IMR-90 (cell line): Measurements from ENCODE around the gene ADAMTS17. TPM values are rescaled to one million over a fixed set of nuclear protein-coding genes. Genes with fewer than 3 reads are reported as not detected.

ENCODE experiments used
- ATAC-seq: fragments of 200-7000 bp; cut with Tn5 transposase; 2 replicates; pipeline ENCODE4 v1.9.1; 2020; ENCODE audit warnings: low read depth, mild to moderate bottlenecking, moderate library complexity
- BruUV-seq: library from RNA; stranded (reverse); fragments of 400-500 nt; replicated peaks from 2 replicates; lab custom pipeline; 2021; lab: Mats Ljungman, UMichigan
- CTCF ChIA-PET: fragments of 300-600 bp; formaldehyde crosslinking; extraction: SDS; loops from one replicate; lab custom pipeline; 2021; ENCODE audit warnings: antibody characterized with exemption; lab: Yijun Ruan, JAX
- POLR2A ChIA-PET: fragments of 300-600 bp; sonication (Branson Sonifier 250); formaldehyde crosslinking; loops from one replicate; lab custom pipeline; 2022; ENCODE audit warnings: antibody characterized with exemption; ENCODE audit not compliant: unreplicated experiment; lab: Charles Lee
- DNase-seq: peaks from one replicate; pipeline ENCODE4 v3.0.0; 2013
- H2AFZ ChIP-seq: replicated peaks from 2 replicates; pipeline ENCODE3; 2013; ENCODE audit warnings: low read length, mild to moderate bottlenecking; ENCODE audit not compliant: poor library complexity
- H2AK5ac ChIP-seq: 2 replicates; pipeline ENCODE4 v1.6.1; 2013; ENCODE audit warnings: low read depth, low read length, inconsistent platforms
- H2AK9ac ChIP-seq: replicated peaks from 2 replicates; pipeline ENCODE3; 2013; ENCODE audit warnings: mild to moderate bottlenecking, low read depth, low read length, moderate library complexity; ENCODE audit not compliant: poor library complexity
- H2BK120ac ChIP-seq: 2 replicates; pipeline ENCODE4 v1.6.1; 2013; ENCODE audit warnings: low read depth, low read length, inconsistent platforms
- H2BK15ac ChIP-seq: 3 replicates; pipeline ENCODE4 v1.6.1; 2013; ENCODE audit warnings: low read depth, low read length, inconsistent platforms
- H2BK20ac ChIP-seq: 2 replicates; pipeline ENCODE4 v1.6.1; 2013; ENCODE audit warnings: low read depth, mild to moderate bottlenecking, inconsistent platforms, low read length, moderate library complexity
- H2BK5ac ChIP-seq: 2 replicates; pipeline ENCODE4 v1.6.1; 2013; ENCODE audit warnings: mild to moderate bottlenecking, low read depth, low read length, inconsistent platforms; ENCODE audit not compliant: poor library complexity, severe bottlenecking
- H3K14ac ChIP-seq: replicated peaks from 2 replicates; pipeline ENCODE4 v1.6.1; 2013; ENCODE audit warnings: low read depth, low read length, inconsistent platforms
- H3K18ac ChIP-seq: 2 replicates; pipeline ENCODE4 v1.6.1; 2013; ENCODE audit warnings: low read depth, low read length, control low read depth
- H3K23ac ChIP-seq: 2 replicates; pipeline ENCODE4 v1.6.1; 2013; ENCODE audit warnings: low read depth, low read length, inconsistent platforms
- H3K27ac ChIP-seq: 2 replicates; pipeline ENCODE4 v1.5.1; 2013; ENCODE audit warnings: mild to moderate bottlenecking, control low read depth, low read length; ENCODE audit not compliant: insufficient read depth
- H3K27me3 ChIP-seq: 2 replicates; pipeline ENCODE4 v1.6.1; 2013; ENCODE audit warnings: low read length; ENCODE audit not compliant: control insufficient read depth, insufficient read depth
- H3K36me3 ChIP-seq: 2 replicates; pipeline ENCODE4 v1.6.1; 2013; ENCODE audit warnings: low read length, mixed read lengths; ENCODE audit not compliant: control insufficient read depth, insufficient read depth
- H3K4ac ChIP-seq: 2 replicates; pipeline ENCODE4 v1.6.1; 2013; ENCODE audit warnings: low read depth, low read length, inconsistent platforms
- H3K4me1 ChIP-seq: 2 replicates; pipeline ENCODE4 v1.6.1; 2013; ENCODE audit warnings: low read length, mixed read lengths; ENCODE audit not compliant: control insufficient read depth, insufficient read depth
- H3K4me2 ChIP-seq: 2 replicates; pipeline ENCODE4 v1.6.1; 2013; ENCODE audit warnings: low read depth, mild to moderate bottlenecking, control low read depth, low read length, moderate library complexity
- H3K4me3 ChIP-seq: 2 replicates; pipeline ENCODE4 v1.5.1; 2013; ENCODE audit warnings: low read depth, mild to moderate bottlenecking, control low read depth, low read length, moderate library complexity; ENCODE audit not compliant: insufficient read depth
- H3K56ac ChIP-seq: 2 replicates; pipeline ENCODE4 v1.6.1; 2013; ENCODE audit warnings: low read length, inconsistent platforms; ENCODE audit not compliant: insufficient read depth; ENCODE audit errors: extremely low read depth
- H3K79me1 ChIP-seq, 2 experiments: 2 replicates each; pipeline ENCODE4 v1.6.1; 2013; ENCODE audit warnings: low read length in 2 of 2, inconsistent platforms in 1 of 2, low read depth in 1 of 2
- H3K9ac ChIP-seq: 2 replicates; pipeline ENCODE4 v1.6.1; 2013; ENCODE audit warnings: low read depth, low read length, control low read depth
- H3K9me1 ChIP-seq: 2 replicates; pipeline ENCODE4 v1.6.1; 2013; ENCODE audit warnings: low read length, inconsistent platforms; ENCODE audit not compliant: insufficient read depth
- H3K9me3 ChIP-seq: 2 replicates; pipeline ENCODE4 v1.6.1; 2013; ENCODE audit warnings: low read length; ENCODE audit not compliant: control insufficient read depth, insufficient read depth
- H4K20me1 ChIP-seq: 2 replicates; pipeline ENCODE4 v1.6.1; 2013; ENCODE audit warnings: low read length, inconsistent platforms; ENCODE audit not compliant: insufficient read depth
- H4K5ac ChIP-seq: 2 replicates; pipeline ENCODE4 v1.6.1; 2013; ENCODE audit warnings: mild to moderate bottlenecking, low read depth, low read length, control low read depth
- H4K8ac ChIP-seq, 2 experiments: 2 replicates each; pipeline ENCODE4 v1.6.1; 2013; ENCODE audit warnings: low read depth in 2 of 2, low read length in 2 of 2, control low read depth in 1 of 2, inconsistent platforms in 1 of 2
- H4K91ac ChIP-seq: 2 replicates; pipeline ENCODE4 v1.6.1; 2013; ENCODE audit warnings: low read depth, low read length, inconsistent platforms; ENCODE audit not compliant: insufficient read depth
- BHLHE40 ChIP-seq: fragments of 150-350 bp; IDR thresholded peaks from 2 replicates; pipeline ENCODE4 v1.6.1; 2016; ENCODE audit warnings: mild to moderate bottlenecking, low read depth, low read length
- CHD1 ChIP-seq: IDR thresholded peaks from 2 replicates; pipeline ENCODE4 v1.6.1; 2012; ENCODE audit warnings: low read depth, low read length, improper control_type of control experiment
- ELK1 ChIP-seq: fragments of 150-350 bp; IDR thresholded peaks from 2 replicates; pipeline ENCODE4 v1.6.1; 2016; ENCODE audit warnings: low read depth, mild to moderate bottlenecking, low read length, moderate library complexity, borderline replicate concordance
- MAZ ChIP-seq: IDR thresholded peaks from 2 replicates; pipeline ENCODE4 v1.6.1; 2012; ENCODE audit warnings: low read depth, mild to moderate bottlenecking, low read length, improper control_type of control experiment, moderate library complexity, borderline replicate concordance
- MXI1 ChIP-seq: IDR thresholded peaks from 2 replicates; pipeline ENCODE4 v1.6.1; 2012; ENCODE audit warnings: low read depth, mild to moderate bottlenecking, low read length, moderate library complexity, borderline replicate concordance
- POLR2A ChIP-seq: IDR thresholded peaks from 2 replicates; pipeline ENCODE4 v1.6.1; 2012; ENCODE audit warnings: mild to moderate bottlenecking, low read depth, low read length
- RCOR1 ChIP-seq: IDR thresholded peaks from 2 replicates; pipeline ENCODE4 v1.6.1; 2012; ENCODE audit warnings: mild to moderate bottlenecking, low read length, improper control_type of control experiment; ENCODE audit not compliant: insufficient replicate concordance
- RFX5 ChIP-seq: IDR thresholded peaks from 2 replicates; pipeline ENCODE4 v1.8.0; 2012; ENCODE audit warnings: low read depth, mild to moderate bottlenecking, low read length, moderate library complexity
- SMC3 ChIP-seq: fragments of 150-350 bp; IDR thresholded peaks from 2 replicates; pipeline ENCODE4 v1.6.1; 2016; ENCODE audit warnings: low read depth, mild to moderate bottlenecking, antibody characterized with exemption, low read length, moderate library complexity
- WGBS, 2 experiments: methylation state at CpG; one replicate each; pipeline versions ENCODE4 v1.1.5 to v1.1.7; 2013; ENCODE audit warnings: missing lambda C conversion rate in 2 of 2; ENCODE audit not compliant: insufficient read length in 1 of 2; ENCODE audit errors: extremely low coverage in 2 of 2; 5-methylcytosine and 5-hydroxymethylcytosine counted together
- dilution Hi-C: fragments of 300-500 bp; cut with HindIII; formaldehyde crosslinking; loops from one replicate; pipeline ENCODE4 v1.14.3; 2018; ENCODE audit warnings: low sequenced_read_pairs; ENCODE audit not compliant: unreplicated experiment
- in situ Hi-C: fragments of 300-500 bp; cut with MboI; formaldehyde crosslinking; loops from 3 replicates; pipeline ENCODE4 v1.14.3; 2019; ENCODE audit warnings: low sequenced_read_pairs, inconsistent platforms, mixed read lengths
- intact Hi-C: fragments of 100-400 bp; cut with micrococcal nuclease; formaldehyde crosslinking; loops from 2 replicates; pipeline ENCODE4 v1.10.0; 2022
- polyA plus RNA-seq, 3 experiments: library from polyadenylated mRNA; depleted of rRNA; stranded (reverse); fragments of >200 nt; gene quantifications; 2 replicates each; pipeline ENCODE4 v1.2.3, GENCODE V29; 2012; ENCODE audit warnings: low replicate concordance in 1 of 3
- total RNA-seq: library from RNA; depleted of rRNA; stranded (reverse); fragments of >200 nt; gene quantifications from 2 replicates; pipeline ENCODE4 v1.2.3, GENCODE V29; 2012

The ADAMTS17 gene
- total and polyA plus RNA-seq, 2 of the 4 experiments (the other 2 are of a cell fraction): 0.03 TPM; not detected in 1

- Histone ChIP-seq H3K27me3 (no peaks in the 10 kb centered on the region), H3K56ac (no peak overlapping the region), H2BK15ac (no peak overlapping the region), H4K5ac (no peak overlapping the region), H2BK20ac (no peak overlapping the region), H3K79me1 (no peaks in the 10 kb centered on the region), H3K14ac (no peak overlapping the region), H4K20me1 (no peaks in the 10 kb centered on the region), H3K4ac (no peak overlapping the region), H4K8ac (no peak overlapping the region), H2AK9ac (no peak overlapping the region), H3K4me1 (no peaks in the 10 kb centered on the region), H2BK5ac (no peak overlapping the region), H3K9ac (no peak overlapping the region), H2AK5ac (no peak overlapping the region), H2BK120ac (no peak overlapping the region), H3K4me3 (no peak overlapping the region), H3K27ac (no peak overlapping the region), H3K23ac (no peak overlapping the region), H3K9me1 (no peaks in the 10 kb centered on the region), H3K4me2 (no peak overlapping the region), H4K91ac (no peak overlapping the region), H2AFZ (no peak overlapping the region), H3K18ac (no peak overlapping the region), H3K9me3 (peaks cover 40% of the 10 kb centered on the region), H3K36me3 (no peaks in the 10 kb centered on the region)
- DNase-seq (no peak), ATAC-seq (no peak)
- BruUV-seq: no TSS peak
- TF ChIP-seq RCOR1 (no peak), RFX5 (no peak), POLR2A (no peak), MXI1 (no peak), SMC3 (no peak), ELK1 (no peak), CHD1 (no peak), BHLHE40 (no peak), MAZ (no peak)
- dilution Hi-C loops: no loop called here
- 50% methylated on average over 2 of the region's 2 CpGs; no CpG with 5 or more reads in 1 of the 2 experiments for WGBS, 2 experiments
- in situ Hi-C loops: no loop called here
- intact Hi-C loops: no loop called here
- POLR2A ChIA-PET: no interaction called here
- CTCF ChIA-PET: no interaction called here
These were observed 61.9 kb downstream of the ADAMTS17 start for GRCh38 chr15:100279849-100280248.
